Measurements from ENCODE around the gene TBL3.
A peak's percentile ranks its signal among the peaks of the same experiment; 100 is the strongest.

Gene TBL3

DNA sequence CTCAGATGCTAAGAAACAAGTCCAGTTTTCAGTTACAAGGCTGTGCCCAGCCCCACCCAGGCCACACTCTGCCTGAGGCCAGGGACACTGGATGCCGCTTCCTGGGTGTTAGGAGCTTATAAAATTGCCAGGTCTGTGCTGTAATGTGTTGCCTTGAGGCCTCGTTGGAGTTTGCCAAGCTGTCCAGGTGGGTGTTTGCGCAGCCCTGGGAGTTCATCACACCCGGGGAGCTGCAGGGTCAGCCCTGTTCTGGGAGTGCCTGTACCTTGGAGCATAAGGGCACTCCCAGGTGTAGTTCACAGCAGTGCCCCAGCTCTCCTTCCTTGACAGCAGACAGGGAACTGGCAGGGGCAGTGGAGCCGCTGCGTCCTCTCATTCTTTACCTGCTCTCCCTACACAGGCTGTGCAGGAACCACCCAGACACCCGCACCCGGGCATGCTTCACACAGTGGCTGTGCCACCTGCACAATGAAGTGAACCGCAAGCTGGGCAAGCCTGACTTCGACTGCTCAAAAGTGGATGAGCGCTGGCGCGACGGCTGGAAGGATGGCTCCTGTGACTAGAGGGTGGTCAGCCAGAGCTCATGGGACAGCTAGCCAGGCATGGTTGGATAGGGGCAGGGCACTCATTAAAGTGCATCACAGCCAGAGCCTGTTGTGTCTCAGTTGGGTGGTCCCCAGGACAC is 13.8 kb downstream of the TBL3 start:
- TF ChIP-seq RAD21 (IDR thresholded peaks at IDR 0.05; ENCODE audit: low read depth) = no peak
- no peak for TF ChIP-seq TEAD4 (IDR thresholded peaks at IDR 0.05)
- TF ChIP-seq, protein P1, sequence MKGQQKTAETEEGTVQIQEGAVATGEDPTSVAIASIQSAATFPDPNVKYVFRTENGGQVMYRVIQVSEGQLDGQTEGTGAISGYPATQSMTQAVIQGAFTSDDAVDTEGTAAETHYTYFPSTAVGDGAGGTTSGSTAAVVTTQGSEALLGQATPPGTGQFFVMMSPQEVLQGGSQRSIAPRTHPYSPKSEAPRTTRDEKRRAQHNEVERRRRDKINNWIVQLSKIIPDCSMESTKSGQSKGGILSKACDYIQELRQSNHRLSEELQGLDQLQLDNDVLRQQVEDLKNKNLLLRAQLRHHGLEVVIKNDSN (IDR thresholded peaks at IDR 0.05) = no peak
- TF ChIP-seq FOXM1 (IDR thresholded peaks at IDR 0.05; ENCODE audit: borderline replicate concordance, low read depth) = no peak
- no peak for TF ChIP-seq NFIC (IDR thresholded peaks at IDR 0.05)
- TF ChIP-seq ZBTB7A (IDR thresholded peaks at IDR 0.05; ENCODE audit: low read depth) = no peak
- no peak for TF ChIP-seq CREB1 (IDR thresholded peaks at IDR 0.05; ENCODE audit: low read depth)
- TF ChIP-seq TCF12 (IDR thresholded peaks at IDR 0.05; ENCODE audit: low read depth) = no peak
- TF ChIP-seq, protein P2, sequence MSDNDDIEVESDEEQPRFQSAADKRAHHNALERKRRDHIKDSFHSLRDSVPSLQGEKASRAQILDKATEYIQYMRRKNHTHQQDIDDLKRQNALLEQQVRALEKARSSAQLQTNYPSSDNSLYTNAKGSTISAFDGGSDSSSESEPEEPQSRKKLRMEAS (IDR thresholded peaks at IDR 0.05) = no peak
- no peak for TF ChIP-seq EP300 (IDR thresholded peaks at IDR 0.05; ENCODE audit: borderline replicate concordance)
- TF ChIP-seq TAF1 (IDR thresholded peaks at IDR 0.05; ENCODE audit: low read depth) = no peak
- TF ChIP-seq CEBPB (IDR thresholded peaks at IDR 0.05) = no peak
- TF ChIP-seq, protein P3, sequence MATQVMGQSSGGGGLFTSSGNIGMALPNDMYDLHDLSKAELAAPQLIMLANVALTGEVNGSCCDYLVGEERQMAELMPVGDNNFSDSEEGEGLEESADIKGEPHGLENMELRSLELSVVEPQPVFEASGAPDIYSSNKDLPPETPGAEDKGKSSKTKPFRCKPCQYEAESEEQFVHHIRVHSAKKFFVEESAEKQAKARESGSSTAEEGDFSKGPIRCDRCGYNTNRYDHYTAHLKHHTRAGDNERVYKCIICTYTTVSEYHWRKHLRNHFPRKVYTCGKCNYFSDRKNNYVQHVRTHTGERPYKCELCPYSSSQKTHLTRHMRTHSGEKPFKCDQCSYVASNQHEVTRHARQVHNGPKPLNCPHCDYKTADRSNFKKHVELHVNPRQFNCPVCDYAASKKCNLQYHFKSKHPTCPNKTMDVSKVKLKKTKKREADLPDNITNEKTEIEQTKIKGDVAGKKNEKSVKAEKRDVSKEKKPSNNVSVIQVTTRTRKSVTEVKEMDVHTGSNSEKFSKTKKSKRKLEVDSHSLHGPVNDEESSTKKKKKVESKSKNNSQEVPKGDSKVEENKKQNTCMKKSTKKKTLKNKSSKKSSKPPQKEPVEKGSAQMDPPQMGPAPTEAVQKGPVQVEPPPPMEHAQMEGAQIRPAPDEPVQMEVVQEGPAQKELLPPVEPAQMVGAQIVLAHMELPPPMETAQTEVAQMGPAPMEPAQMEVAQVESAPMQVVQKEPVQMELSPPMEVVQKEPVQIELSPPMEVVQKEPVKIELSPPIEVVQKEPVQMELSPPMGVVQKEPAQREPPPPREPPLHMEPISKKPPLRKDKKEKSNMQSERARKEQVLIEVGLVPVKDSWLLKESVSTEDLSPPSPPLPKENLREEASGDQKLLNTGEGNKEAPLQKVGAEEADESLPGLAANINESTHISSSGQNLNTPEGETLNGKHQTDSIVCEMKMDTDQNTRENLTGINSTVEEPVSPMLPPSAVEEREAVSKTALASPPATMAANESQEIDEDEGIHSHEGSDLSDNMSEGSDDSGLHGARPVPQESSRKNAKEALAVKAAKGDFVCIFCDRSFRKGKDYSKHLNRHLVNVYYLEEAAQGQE (IDR thresholded peaks at IDR 0.05; ENCODE audit: low read depth) = no peak
- TF ChIP-seq YY1 (IDR thresholded peaks at IDR 0.05; ENCODE audit: low read depth) = no peak
- TF ChIP-seq EGR1 (IDR thresholded peaks at IDR 0.05) = no peak

DNA sequence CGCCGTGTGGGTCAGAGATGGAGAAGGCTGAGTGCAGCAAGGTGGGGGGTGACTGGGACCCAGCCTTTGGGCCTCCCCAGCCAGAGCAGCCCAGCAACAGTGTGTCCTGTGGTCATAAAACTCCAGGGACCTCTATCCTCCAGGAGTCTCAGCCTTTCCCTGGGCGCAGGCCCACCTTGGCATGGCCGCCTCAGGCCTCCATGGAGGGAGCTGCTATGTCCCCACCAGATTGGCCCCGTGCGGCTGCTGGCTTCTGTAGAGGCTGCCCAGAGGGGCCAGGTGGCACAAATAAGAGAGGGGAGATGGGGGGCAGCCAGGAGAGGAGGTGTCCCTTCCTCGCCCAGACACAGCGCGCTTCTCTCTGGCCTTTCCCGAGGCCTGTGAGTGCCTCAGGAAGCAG is 15.3 kb downstream of the TBL3 start:
- TF ChIP-seq FOXM1 (IDR thresholded peaks at IDR 0.05; ENCODE audit: borderline replicate concordance, low read depth) (no peak), TAF1 (IDR thresholded peaks at IDR 0.05; ENCODE audit: low read depth) (no peak)

DNA sequence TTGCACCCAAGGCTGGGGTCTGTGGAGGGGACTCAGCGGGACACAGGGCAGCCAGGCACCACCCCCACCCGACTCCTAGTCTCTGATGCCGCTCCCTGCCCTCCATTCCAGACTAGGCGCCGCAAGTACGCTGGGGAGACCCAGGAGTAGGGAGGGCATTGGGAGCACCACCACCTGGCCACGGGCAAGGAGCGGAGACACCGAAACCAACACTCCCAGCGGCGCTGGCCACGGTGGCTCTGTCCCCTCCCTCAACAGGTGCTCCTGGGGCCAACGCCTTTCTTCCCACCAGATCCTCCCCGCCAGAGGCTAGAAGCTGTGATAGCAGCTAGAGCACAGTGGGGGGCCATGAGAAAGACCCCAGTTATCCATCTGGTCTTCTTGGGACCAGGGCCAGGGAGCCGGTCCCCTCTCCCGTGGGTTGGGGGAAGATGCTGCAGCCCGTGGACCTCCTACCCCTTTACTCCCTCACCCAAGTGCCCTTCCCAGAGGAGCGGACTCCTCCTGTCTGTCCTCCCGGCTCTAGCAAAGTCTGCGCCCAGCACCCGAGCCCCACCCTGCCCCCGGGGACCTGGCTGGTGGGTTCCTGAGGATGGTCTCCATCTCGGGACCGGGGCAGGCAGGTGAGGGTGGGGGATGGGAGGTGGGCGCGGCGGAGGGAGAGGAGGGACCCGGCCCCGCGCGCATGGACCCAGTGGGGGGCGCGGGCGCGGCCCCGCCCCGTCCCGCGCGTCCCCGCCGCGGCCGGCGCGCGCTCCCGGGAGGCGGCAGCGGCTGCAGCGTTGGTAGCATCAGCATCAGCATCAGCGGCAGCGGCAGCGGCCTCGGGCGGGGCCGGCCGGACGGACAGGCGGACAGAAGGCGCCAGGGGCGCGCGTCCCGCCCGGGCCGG is 17.6 kb downstream of the TBL3 start, which contains the start of gene SYNGR3:
Gene SYNGR3, plus strand, starts transcription at position 762 of the 892 bp plus-strand sequence. CDS start 133 bp downstream, outside the sequence.
- no peak for TF ChIP-seq CREB1 (IDR thresholded peaks at IDR 0.05; ENCODE audit: low read depth)

DNA sequence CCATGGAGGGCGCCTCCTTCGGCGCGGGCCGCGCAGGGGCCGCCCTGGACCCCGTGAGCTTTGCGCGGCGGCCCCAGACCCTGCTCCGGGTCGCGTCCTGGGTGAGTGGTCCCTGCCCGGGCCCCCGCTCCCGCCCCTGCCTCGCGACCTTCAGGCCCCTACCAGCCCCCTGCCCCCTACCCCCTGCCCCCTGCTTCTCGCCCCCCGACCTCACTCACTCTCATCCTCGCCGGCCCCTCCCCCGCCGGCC is 18.2 kb downstream of the TBL3 start:
- TF ChIP-seq YY1 (IDR thresholded peaks at IDR 0.05; ENCODE audit: low read depth) (no peak), NFIC (IDR thresholded peaks at IDR 0.05) (no peak), ZBTB7A (IDR thresholded peaks at IDR 0.05; ENCODE audit: low read depth) (no peak), TEAD4 (IDR thresholded peaks at IDR 0.05) (no peak), FOXM1 (IDR thresholded peaks at IDR 0.05; ENCODE audit: borderline replicate concordance, low read depth) (no peak), RAD21 (IDR thresholded peaks at IDR 0.05; ENCODE audit: low read depth) (no peak), TAF1 (IDR thresholded peaks at IDR 0.05; ENCODE audit: low read depth) (no peak), TCF12 (IDR thresholded peaks at IDR 0.05; ENCODE audit: low read depth) (no peak), CEBPB (IDR thresholded peaks at IDR 0.05) (no peak), CREB1 (IDR thresholded peaks at IDR 0.05; ENCODE audit: low read depth) (no peak), EP300 (IDR thresholded peaks at IDR 0.05; ENCODE audit: borderline replicate concordance) (no peak), EGR1 (IDR thresholded peaks at IDR 0.05) (no peak)
- TF ChIP-seq, protein P3 (IDR thresholded peaks at IDR 0.05; ENCODE audit: low read depth) = no peak
- TF ChIP-seq, protein P2 (IDR thresholded peaks at IDR 0.05) = no peak
- TF ChIP-seq, protein P1 (IDR thresholded peaks at IDR 0.05) = no peak

DNA sequence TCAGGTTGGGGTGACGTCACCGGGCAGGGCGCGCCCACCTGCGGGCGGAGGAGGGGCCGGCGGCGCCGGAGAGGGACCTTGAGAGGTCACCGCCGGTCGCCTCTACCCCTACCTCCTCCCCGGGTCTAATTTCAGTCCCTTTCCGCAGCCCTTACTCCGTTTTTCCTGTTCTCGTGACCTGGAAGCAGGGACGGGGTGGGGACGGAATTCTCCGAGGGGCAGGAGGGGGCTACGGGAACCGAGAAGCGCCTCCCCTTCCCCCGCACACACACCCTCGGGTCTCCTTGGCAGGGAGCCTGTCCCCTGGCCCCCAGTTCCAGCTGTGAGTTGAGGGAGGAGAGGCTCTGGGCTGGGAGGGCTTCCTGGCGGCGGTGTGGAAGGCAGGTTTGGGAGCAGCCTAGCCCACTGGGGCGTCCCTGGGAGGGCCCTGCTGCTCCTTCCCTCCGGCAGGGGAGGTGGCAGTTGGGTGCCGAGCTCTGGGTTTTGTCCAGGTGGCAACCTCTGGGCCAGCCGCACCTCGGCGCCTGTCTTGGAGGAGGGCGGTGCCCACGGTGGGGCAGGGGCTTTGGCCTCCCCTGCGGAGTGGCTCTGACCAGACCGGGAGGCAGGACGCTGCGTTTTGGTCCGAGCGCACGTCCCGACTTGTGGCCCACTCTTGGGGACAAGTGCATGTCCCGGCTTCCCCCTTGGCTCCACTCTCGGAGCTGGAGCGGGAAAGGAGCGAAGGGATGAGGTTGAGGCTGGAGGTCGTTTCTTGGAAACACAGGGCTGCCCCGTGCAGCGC is 18.7 kb downstream of the TBL3 start:
- TF ChIP-seq ZBTB7A (IDR thresholded peaks at IDR 0.05; ENCODE audit: low read depth) (peak; percentile 77; the same call in 1 of the 2 replicates), EGR1 (IDR thresholded peaks at IDR 0.05) (no peak), NFIC (IDR thresholded peaks at IDR 0.05) (no peak), FOXM1 (IDR thresholded peaks at IDR 0.05; ENCODE audit: borderline replicate concordance, low read depth) (no peak), TEAD4 (IDR thresholded peaks at IDR 0.05) (no peak)
- TF ChIP-seq, protein P1 (IDR thresholded peaks at IDR 0.05) = no peak
